PFSK-1 (cell line): ENCODE measurements around the gene PNMA8B.

ENCODE experiments used
- POLR2AphosphoS5 ChIP-seq: IDR thresholded peaks from 2 replicates; pipeline ENCODE4 v1.6.1; 2012; ENCODE audit warnings: low read depth, mild to moderate bottlenecking, control low read depth, low read length, moderate library complexity
- SIN3A ChIP-seq: IDR thresholded peaks from 2 replicates; pipeline ENCODE4 v1.6.1; 2012; ENCODE audit warnings: mild to moderate bottlenecking, low read length, moderate library complexity, borderline replicate concordance; ENCODE audit not compliant: insufficient read depth
- TAF1 ChIP-seq: IDR thresholded peaks from 2 replicates; pipeline ENCODE4 v1.6.1; 2012; ENCODE audit warnings: low read length, control low read depth, borderline replicate concordance; ENCODE audit not compliant: insufficient read depth

GRCh38 chr19:46514589-46515289 is 19.1 kb upstream of the PNMA8B start:
- TF ChIP-seq POLR2AphosphoS5: no peak
- TF ChIP-seq SIN3A: no peak
- no peak for TF ChIP-seq TAF1
